Duodenal mucosa (tissue), 2 donors: ENCODE results near the gene UBE2J1.

ENCODE experiments used
- H3K27ac ChIP-seq: one replicate; pipeline ENCODE4 v1.7.0; 2013; ENCODE audit warnings: low read depth, low read length
- H3K27me3 ChIP-seq, 2 donors: one replicate each; pipeline ENCODE4 v1.7.0; 2013; ENCODE audit warnings: low read length in 2 of 2, control low read depth in 1 of 2; ENCODE audit not compliant: insufficient read depth in 2 of 2, control insufficient read depth in 1 of 2
- H3K36me3 ChIP-seq, 2 donors: one replicate each; pipeline ENCODE4 v1.7.0; 2013; ENCODE audit warnings: low read length in 2 of 2, control low read depth in 1 of 2; ENCODE audit not compliant: insufficient read depth in 2 of 2, control insufficient read depth in 1 of 2
- H3K4me1 ChIP-seq, 2 donors: one replicate each; pipeline ENCODE4 v1.7.0; 2013; ENCODE audit warnings: low read length in 2 of 2, control low read depth in 1 of 2; ENCODE audit not compliant: insufficient read depth in 2 of 2, control insufficient read depth in 1 of 2
- H3K4me3 ChIP-seq, 2 donors: one replicate each; pipeline ENCODE4 v1.7.0; 2013; ENCODE audit warnings: low read length in 2 of 2, low read depth in 1 of 2
- H3K9ac ChIP-seq, 2 donors: one replicate each; pipeline ENCODE4 v1.7.0; 2013; ENCODE audit warnings: low read length in 2 of 2, low read depth in 1 of 2
- H3K9me3 ChIP-seq, 2 donors: one replicate each; pipeline ENCODE4 v1.7.0; 2013; ENCODE audit warnings: low read length in 2 of 2, control low read depth in 1 of 2; ENCODE audit not compliant: control insufficient read depth in 1 of 2

The UBE2J1 gene

GRCh38 chr6:89351671-89352277 is 748 bp downstream of the UBE2J1 start:
- Histone ChIP-seq H3K9ac (peak overlapping the region; percentile 97 to 100), H3K27me3 (no peaks in the 10 kb centered on the region), H3K36me3 (no peaks in the 10 kb centered on the region), H3K4me1 (peaks cover 39 to 42% of the 10 kb centered on the region in 2 donors), H3K9me3 (no peaks in the 10 kb centered on the region), H3K4me3 (peak overlapping the region; percentile 82 to 99), H3K27ac (peak overlapping the region; percentile 96)

- Histone ChIP-seq H3K9me3 (no peaks in the 10 kb centered on the region), H3K4me1 (peaks cover 39 to 42% of the 10 kb centered on the region in 2 donors), H3K36me3 (no peaks in the 10 kb centered on the region), H3K27ac (peak overlapping the region; percentile 41), H3K27me3 (no peaks in the 10 kb centered on the region), H3K4me3 (peak overlapping the region; percentile 47 to 99), H3K9ac (peak overlapping the region; percentile 21 to 100)
Observed at GRCh38 chr6:89350281-89350966, 2.1 kb downstream of the UBE2J1 start.

DNA sequence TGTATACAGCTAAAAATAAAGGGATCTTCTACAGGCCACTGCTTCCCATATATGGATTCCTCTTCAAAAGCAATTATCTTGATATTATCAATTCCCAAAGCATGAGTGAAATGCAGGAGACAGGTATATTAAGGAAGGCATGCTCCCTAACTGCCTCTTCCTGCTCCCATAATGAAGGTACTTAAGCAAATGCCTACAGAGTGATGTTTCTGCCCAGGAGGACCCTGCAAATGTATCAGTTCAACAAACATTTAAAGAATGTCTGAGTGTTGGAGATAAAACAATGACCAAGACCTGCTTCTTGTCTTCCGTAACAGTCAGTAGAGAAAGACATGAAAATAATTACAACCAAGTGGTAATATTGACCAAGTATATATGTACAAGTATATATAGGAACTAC is 4.2 kb downstream of the UBE2J1 start:
- peaks cover 38 to 42% of the 10 kb centered on the region in 2 donors for H3K4me1 ChIP-seq
- no peaks in the 10 kb centered on the region for H3K27me3 ChIP-seq
- H3K9me3 ChIP-seq = no peaks in the 10 kb centered on the region
- H3K27ac ChIP-seq = no peak overlapping the region
- H3K4me3 ChIP-seq = peak overlapping the region in 1 of 2 donors; percentile 48
- no peaks in the 10 kb centered on the region for H3K36me3 ChIP-seq
- no peak overlapping the region for H3K9ac ChIP-seq

GRCh38 chr6:89347825-89348224 is 4.7 kb downstream of the UBE2J1 start:
- Histone ChIP-seq H3K4me3 (peak overlapping the region in 1 of 2 donors; percentile 48), H3K36me3 (no peaks in the 10 kb centered on the region), H3K27me3 (no peaks in the 10 kb centered on the region), H3K9me3 (no peaks in the 10 kb centered on the region), H3K9ac (peak overlapping the region in 1 of 2 donors; percentile 9), H3K27ac (no peak overlapping the region), H3K4me1 (peaks cover 35 to 41% of the 10 kb centered on the region in 2 donors)

- Histone ChIP-seq H3K4me1 (peaks cover 33 to 41% of the 10 kb centered on the region in 2 donors), H3K9ac (no peak overlapping the region), H3K9me3 (no peaks in the 10 kb centered on the region), H3K4me3 (no peak overlapping the region), H3K36me3 (peaks cover 6 to 9% of the 10 kb centered on the region in 2 donors), H3K27ac (no peak overlapping the region), H3K27me3 (no peaks in the 10 kb centered on the region)
Observed at GRCh38 chr6:89346433-89346832, 6.1 kb downstream of the UBE2J1 start.

DNA sequence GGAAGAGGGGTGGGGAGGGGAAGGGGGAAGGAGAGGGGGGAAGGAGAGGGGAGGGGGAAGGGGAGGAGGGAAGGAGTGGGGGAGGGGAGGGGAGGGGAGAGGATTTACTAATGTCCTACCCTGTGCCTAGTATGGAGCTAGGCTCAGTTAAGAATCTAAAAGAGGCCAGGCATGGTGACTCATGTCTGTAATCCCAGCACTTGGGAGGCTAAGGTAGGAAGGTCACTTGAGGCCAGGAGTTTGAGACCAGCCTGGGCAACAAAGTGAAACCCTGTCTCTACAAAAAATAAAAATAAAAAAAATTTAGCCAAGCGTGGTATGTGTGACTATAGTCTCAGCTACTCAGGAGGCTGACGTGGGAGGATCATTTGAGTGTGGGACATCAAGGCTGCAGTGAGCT is 13.0 kb downstream of the UBE2J1 start:
- H3K27me3 ChIP-seq = no peaks in the 10 kb centered on the region
- H3K9me3 ChIP-seq = no peaks in the 10 kb centered on the region
- no peak overlapping the region for H3K9ac ChIP-seq
- H3K4me1 ChIP-seq = peaks cover 0 to 5% of the 10 kb centered on the region in 2 donors
- H3K4me3 ChIP-seq = no peak overlapping the region
- no peak overlapping the region for H3K27ac ChIP-seq
- H3K36me3 ChIP-seq = peaks cover 33 to 55% of the 10 kb centered on the region in 2 donors

GRCh38 chr6:89335164-89335563 is 17.4 kb downstream of the UBE2J1 start:
- no peaks in the 10 kb centered on the region for H3K4me1 ChIP-seq
- H3K4me3 ChIP-seq = no peak overlapping the region
- H3K9me3 ChIP-seq = no peaks in the 10 kb centered on the region
- H3K9ac ChIP-seq = no peak overlapping the region
- no peaks in the 10 kb centered on the region for H3K27me3 ChIP-seq
- H3K36me3 ChIP-seq = peaks cover 33 to 72% of the 10 kb centered on the region in 2 donors
- H3K27ac ChIP-seq = no peak overlapping the region

DNA sequence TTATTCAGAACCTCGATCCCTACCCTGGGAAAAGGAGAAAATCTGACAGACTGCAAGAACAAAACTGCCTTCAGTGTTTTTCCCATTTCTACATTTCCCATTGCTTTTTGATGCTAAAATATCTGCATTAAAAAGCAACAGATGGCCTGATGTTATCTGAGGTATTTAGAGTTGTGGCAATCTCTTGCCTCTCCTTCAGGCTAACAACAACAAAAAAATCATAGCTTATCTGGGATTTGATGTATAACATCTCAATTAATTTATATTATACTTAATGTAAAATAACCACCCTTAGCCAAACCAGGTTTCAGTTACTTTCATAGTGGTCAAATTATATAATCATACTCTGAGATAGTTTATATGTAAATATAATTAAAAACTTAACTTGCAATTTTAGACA is 21.6 kb downstream of the UBE2J1 start:
- Histone ChIP-seq H3K27me3 (no peaks in the 10 kb centered on the region), H3K4me3 (no peak overlapping the region), H3K9ac (no peak overlapping the region), H3K9me3 (no peaks in the 10 kb centered on the region), H3K36me3 (peaks cover 30 to 74% of the 10 kb centered on the region in 2 donors), H3K4me1 (no peaks in the 10 kb centered on the region), H3K27ac (no peak overlapping the region)

DNA sequence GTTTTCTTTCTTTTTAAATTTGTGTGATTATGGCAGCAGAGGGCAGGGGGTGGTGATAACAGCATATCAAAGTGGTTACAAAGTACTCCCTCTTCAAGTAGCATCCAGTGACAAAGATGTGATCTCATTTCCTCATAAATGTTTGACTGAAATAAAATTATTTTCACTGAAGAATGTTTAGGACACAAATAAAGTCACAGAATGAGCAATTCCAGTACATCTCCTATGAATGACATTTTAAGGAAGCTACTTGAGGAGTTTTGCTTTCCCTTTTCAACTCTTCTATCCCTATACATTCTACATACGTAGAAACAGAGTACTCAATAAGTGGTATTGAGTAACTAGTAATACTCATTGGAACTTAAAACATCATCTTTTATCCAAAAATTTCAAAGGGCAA is 23.5 kb downstream of the UBE2J1 start:
- no peaks in the 10 kb centered on the region for H3K4me1 ChIP-seq
- no peak overlapping the region for H3K27ac ChIP-seq
- H3K9ac ChIP-seq = no peak overlapping the region
- H3K36me3 ChIP-seq = peaks cover 33 to 68% of the 10 kb centered on the region in 2 donors
- no peaks in the 10 kb centered on the region for H3K9me3 ChIP-seq
- no peak overlapping the region for H3K4me3 ChIP-seq
- no peaks in the 10 kb centered on the region for H3K27me3 ChIP-seq

- H3K27me3 ChIP-seq = no peaks in the 10 kb centered on the region
- H3K9ac ChIP-seq = no peak overlapping the region
- no peak overlapping the region for H3K4me3 ChIP-seq
- H3K27ac ChIP-seq = no peak overlapping the region
- no peaks in the 10 kb centered on the region for H3K4me1 ChIP-seq
- no peaks in the 10 kb centered on the region for H3K9me3 ChIP-seq
- peaks cover 13 to 33% of the 10 kb centered on the region in 2 donors for H3K36me3 ChIP-seq
Observed at GRCh38 chr6:89324304-89324703, 28.2 kb downstream of the UBE2J1 start.
